ENCODE results near the gene MLXIPL. TPM values are rescaled to one million over a fixed set of nuclear protein-coding genes. Genes with fewer than 3 reads are reported as not detected.

Gene MLXIPL
- polyA plus RNA-seq, 1 donor from 2014 or later = 1.8 TPM

Other genes with a start within 250 kb of the MLXIPL start
- gene FZD9, start 190.7 kb downstream of the MLXIPL start, polyA plus RNA-seq = 1.0 and 2.9 TPM in 2 replicates
- gene BAZ1B, start 102.2 kb downstream of the MLXIPL start, polyA plus RNA-seq = 33.4 and 35.0 TPM in 2 replicates
- 23.6 and 27.3 TPM in 2 replicates for gene BCL7B, start 66.8 kb downstream of the MLXIPL start, polyA plus RNA-seq
- gene TBL2, start 45.9 kb downstream of the MLXIPL start, polyA plus RNA-seq = 38.6 and 53.5 TPM in 2 replicates
- gene VPS37D, start 43.3 kb upstream of the MLXIPL start, polyA plus RNA-seq = 52.7 and 56.3 TPM in 2 replicates
- 1.1 and 1.3 TPM in 2 replicates for gene DNAJC30, start 58.9 kb upstream of the MLXIPL start, polyA plus RNA-seq
- gene BUD23, start 59.1 kb upstream of the MLXIPL start, polyA plus RNA-seq = 75.9 and 82.9 TPM in 2 replicates
- 123 and 144 TPM in 2 replicates for gene STX1A, start 95.1 kb upstream of the MLXIPL start, polyA plus RNA-seq
- 12.8 and 26.0 TPM in 2 replicates for gene ABHD11, start 114.3 kb upstream of the MLXIPL start, polyA plus RNA-seq
- not detected in 2 replicates for gene CLDN3, start 145.7 kb upstream of the MLXIPL start, polyA plus RNA-seq
- 0.09 TPM in 1 of 2 replicates, not detected in the other for gene CLDN4, start 206.5 kb upstream of the MLXIPL start, polyA plus RNA-seq
- 1.8 and 2.4 TPM in 2 replicates for gene METTL27, start 218.0 kb upstream of the MLXIPL start, polyA plus RNA-seq
- not detected in 2 replicates for gene TMEM270, start 236.6 kb upstream of the MLXIPL start, polyA plus RNA-seq

Measured in neural cell (in vitro differentiated cells).